Measurements from ENCODE around the gene PRKAG2.

PRKAG2 gene

DNA sequence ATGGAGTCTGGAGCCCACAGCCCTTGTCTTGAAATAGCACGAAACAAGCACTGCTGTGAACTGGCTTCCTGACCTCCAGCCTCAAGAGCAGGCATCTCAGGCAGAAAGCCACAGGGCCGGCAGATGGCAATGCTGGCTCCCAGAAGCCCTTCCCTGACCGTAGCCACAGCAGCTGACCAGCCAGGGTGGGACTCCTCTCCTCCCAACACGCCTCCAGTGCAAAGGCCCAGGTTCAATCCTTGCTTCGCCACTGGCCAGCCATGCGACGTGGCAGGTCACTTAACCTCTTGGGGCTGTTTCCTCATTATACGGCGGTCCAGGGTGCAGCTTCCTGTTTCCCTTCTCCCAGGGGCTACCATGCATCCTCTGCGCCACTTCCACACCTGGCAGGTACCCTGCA is 12.8 kb downstream of the PRKAG2 start:
- DNase-seq: no peak

GRCh38 chr7:151863386-151864079 is 13.4 kb downstream of the PRKAG2 start:
- DNase-seq: no peak

DNA sequence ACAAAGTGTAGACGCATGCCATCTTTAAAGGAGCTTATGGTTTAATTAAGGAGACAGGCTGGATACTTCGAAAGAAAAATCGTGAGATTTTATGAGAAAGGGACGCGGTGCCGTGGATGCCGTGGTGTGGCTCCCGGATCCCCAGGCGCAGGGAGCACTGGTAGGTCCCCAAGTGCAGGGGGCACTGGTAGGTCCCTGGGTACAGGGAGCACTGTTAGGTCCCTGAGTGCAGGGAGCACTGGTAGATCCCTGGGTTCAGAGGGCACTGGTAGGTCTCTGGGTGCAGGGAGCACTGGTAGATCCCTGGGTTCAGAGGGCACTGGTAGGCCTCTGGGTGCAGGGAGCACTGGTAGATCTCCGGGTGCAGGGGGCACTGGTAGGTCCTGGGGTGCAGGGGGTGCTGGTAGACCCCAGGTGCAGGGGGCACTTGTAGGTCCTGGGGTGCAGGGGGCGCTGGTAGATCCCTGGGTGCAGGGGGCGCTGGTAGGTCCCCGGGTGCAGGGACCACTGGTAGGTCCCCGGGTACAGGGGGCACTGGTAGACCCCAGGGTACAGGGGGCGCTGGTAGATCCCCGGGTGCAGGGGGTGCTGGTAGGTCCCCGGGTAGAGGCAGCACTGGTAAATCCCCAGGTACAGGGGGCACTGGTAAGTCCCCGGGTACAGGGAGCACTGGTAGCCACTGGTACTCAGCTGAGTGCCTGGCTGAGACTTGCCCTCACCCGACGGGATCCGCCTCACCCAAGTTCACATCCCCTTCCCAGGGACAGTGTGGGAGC is 14.1 kb downstream of the PRKAG2 start:
- no peak for DNase-seq

DNA sequence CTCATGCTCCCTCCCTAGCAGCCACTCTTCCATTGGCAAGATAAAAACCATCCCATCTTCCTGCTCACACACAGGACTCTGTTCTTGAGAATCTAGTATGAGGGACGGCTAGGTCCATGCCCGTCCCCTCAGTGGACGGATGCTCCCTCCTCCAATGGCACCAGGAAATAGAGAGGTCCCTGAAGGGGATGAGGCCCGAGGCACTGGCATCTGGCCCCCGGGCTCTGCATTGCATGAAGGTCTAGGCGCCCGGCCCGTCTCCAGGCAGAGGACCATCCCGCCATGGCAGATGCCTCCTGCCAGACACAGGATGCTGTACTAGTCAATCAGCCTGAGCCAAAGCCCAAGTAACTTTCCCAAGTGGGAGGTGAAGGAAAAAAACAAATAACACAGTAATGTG is 15.0 kb downstream of the PRKAG2 start:
- DNase-seq: no peak

DNA sequence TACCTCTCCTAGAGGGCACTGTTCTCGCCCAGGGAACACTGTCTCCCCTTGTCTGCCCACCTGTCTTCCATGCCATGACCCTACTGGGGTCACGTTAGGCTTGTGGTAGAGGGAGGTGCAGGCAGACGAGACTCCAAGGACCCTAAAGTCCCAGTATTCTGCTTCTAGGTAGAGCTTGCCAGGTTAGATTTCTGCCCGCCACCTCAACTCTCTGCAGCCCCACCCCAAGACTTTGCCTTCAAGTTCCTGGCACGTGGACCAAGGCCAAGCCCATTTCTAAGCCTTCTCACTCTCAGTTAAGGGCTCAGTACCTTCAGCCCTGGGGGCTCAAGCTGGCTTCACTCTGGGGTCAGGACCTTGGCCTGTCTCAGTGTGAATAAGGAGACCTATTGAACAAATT is 16.1 kb downstream of the PRKAG2 start:
- no peak for DNase-seq

DNA sequence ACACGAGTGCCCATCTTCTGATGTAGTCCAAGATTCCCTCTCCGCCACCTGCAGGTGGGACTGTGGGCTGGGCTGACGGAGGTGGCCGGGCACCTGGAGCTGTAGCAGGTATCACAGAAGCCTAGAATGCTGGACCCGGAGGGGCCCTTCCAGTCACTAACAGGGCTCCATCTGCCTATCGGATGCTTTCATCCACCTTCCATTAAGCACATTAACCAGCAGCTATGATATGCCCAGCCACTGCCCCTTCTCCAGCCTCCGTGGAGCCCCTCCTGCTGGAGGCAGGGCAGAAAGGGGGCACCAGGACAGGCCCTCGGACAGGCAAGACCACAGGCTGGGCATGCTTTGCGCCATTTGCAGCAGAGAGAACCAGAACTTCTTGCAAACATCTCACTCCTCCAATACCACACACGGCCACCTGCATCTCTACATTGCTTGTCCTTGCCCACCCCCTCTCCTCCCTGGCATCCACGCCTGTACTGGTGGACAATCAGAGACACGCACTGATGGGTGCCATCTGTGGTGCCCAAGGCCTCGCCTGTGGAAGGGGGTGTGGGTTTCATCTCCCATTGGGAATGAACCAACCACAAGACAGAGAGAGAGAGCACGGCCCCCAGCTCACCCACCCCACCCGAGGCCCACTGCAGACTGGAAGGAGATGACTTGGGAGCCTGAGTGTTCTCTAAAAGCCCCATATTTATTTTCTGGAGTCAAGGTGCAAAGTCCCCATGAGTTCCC is 16.8 kb downstream of the PRKAG2 start:
- DNase-seq: no peak

- no peak for DNase-seq
These were observed 17.6 kb downstream of the PRKAG2 start for GRCh38 chr7:151859111-151859947.

GRCh38 chr7:151858456-151858855 is 18.5 kb downstream of the PRKAG2 start:
- DNase-seq: no peak

DNA sequence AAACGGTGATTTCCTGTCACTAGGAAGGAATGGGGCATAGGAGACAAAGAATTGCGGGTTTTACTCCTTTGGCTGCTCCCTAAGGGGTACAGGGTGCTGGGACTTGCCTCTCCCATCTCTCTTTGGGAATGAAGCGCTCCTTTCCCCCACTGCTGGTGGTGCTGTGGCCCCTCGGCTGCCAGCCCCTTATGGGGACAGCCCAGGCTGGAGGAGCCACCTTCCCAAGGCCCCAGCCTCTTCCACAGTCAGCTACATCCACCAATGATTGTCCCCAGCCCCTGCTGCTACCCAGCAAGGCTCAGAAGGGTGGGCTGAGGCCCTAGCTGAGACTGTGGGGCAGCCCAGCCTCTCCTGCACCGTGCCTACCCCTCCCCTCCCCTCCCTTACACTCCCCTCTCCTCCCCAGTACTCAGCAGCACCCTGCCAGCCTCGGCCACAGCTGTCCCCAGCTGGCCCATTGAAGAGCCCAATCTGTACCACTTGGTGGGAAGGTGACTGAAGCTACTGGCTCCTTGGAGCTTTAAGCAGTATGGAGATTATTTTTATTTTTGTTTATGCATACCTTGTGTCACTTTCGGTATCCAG is 19.0 kb downstream of the PRKAG2 start:
- no peak for DNase-seq

GRCh38 chr7:151857412-151857811 is 19.5 kb downstream of the PRKAG2 start:
- no peak for DNase-seq

DNA sequence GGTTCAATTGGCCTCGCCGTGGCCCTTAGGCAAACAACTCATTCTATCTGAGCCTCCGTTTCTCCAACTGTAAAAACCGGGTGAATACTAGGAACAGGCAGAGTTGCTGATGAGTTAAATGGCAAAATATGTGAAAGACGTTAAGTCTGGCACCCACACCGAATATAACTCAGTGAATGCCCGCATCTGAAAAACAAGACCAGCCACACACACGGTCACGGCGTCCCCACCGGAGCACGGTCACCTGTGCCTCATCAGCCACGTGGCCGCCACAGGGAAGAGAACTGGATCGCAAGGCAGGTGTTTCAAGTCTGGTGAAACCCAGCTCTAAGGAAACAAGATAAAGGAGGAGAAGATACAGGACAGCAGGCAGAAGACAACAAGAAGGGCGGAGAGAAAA is 20.4 kb downstream of the PRKAG2 start:
- DNase-seq: no peak

GRCh38 chr7:151856098-151856497 is 20.8 kb downstream of the PRKAG2 start:
- DNase-seq: no peak

DNA sequence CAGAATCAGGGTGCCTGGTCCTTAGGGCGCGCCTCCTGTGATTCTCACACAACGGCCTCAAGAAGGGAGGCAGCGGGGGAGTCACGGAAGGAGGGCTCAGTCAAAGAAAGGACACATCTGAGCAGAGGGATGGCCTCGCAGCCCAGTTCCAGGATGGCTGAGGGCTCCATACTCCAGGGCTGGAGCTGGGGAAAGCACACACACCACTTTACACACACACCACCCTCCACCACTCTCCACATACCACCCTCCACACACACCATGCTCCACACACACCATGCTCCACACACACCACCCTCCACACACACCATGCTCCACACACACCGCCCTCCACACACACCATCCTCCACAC is 22.2 kb downstream of the PRKAG2 start:
- no peak for DNase-seq

DNA sequence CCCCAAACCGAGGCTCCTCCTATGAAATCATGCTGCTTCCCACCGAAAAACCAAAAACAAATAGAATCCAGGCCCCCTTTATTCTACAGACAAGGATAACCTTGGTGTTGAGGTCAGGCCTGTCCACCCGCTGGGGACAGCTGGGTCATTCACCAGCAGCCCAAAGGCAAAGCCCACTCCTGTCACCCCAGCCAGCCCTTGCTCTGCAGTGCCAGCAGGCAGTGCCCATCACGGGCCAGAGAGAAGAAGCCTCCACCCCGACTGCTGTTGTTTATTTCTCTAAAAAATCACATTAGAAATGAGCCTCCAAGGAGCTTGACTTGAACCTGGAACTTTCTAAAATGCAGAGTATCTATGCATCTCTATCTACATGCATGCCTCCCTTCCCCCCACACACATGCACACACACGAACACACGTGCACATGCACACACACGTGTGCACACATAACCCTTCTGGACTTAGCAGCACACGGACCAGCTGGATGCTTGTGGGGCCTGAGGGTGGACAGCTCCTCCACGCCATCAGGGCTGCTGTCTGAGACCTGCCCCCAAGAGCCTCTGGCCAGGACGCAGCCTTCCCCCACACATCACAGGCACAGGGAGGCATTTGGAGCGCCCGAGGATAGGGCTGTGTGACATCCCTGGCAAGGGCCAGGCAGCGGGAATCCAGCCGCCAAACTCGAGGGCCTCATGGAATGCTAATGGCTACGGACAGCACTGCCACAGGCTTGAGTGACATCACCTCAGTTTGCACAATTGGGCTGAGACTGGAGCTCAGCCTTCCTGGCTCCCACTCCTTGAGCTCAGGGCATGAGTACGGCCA is 22.8 kb downstream of the PRKAG2 start:
- no peak for DNase-seq

DNA sequence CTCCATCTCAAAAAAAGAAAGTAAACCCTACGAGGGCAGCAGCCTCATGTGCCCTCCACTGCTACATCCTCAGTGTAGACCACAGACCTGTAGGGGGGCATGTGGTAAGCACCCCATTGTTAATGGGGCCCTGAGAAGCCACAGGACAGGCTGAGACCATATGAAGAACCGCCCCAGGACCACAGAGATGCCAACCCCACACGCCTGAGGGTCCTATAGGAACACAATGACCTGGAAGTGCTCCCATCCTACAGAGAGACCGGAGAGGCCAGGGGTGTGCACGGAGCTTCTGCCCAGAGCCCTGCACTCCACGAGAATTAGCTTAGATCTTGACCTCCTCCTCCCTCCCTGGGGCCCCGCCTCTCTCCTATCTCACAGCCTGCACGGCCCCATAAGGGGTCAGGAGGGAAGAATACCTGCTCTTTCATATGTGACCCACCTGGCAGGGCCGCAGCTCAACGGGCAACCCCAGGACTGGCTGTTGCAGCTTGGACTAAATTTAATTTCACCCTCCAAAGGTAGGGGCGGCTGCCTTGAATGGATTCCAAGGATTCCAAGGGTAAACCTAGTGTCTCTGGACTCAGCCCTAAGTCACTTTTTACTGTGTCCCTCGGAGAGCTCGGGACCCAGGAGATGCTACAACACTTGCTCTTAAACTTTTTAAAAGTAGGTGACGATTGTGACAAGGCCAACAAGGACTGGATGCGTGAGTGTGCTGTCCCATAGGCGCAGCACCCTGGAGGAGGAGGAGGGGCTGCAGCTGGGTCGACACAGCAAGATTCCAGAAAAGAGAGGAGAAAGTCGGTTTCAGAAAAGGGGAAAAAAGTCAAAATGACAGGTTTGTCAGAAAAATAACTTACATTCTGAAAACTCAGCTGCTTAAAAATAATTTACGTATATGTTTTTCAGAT is 24.2 kb downstream of the PRKAG2 start:
- no peak for DNase-seq

DNA sequence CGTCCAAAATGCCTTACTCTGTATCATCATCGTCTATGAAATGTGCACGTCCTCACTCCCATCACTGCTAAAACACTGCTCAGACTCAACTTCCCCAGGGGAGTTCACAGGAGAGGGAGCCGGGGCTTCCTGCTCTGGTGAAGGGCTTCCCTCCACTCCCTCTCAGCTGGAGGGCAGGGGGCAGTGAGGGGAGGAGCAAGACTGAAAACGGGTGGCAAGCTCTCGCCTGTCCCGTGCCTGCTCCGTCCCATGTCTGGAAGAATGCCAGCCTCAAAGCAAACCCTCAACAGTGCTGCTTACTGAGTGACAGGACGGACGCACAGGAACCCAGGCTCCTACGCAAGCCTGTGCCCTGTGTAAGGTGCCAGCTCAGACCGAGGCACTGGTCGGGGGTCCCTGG is 25.1 kb downstream of the PRKAG2 start:
- DNase-seq: no peak

DNA sequence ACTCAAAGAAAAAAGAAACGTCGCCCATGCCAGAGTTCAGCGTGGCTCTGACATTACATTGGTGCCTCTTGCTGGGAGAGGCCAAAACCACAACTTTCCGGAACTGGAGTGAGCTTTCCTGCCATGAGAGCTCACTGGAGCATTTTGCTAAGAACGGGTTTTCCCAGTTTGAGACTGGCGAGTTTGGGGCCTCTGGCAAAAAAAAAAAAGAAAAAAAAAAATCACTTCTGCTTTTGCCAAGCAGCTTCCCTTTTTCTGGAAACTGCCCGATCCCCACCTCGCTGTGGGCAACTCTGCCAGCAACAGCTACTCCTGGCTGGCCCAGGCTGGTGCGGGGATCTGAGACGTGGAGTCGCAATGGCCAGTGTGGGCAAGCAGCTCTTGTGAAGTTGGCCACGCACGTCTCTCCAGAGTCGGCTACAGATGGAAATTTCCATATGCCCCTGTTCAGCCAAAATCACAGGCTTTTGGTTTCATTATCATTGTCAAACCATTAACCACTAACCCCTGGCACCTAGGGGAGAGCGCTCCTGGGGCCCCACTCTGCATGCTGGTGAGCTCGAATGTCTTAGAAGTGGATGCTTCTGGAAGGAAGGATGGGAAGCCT is 25.7 kb downstream of the PRKAG2 start:
- DNase-seq: peak in 1 of 5 donors; percentile 65

DNA sequence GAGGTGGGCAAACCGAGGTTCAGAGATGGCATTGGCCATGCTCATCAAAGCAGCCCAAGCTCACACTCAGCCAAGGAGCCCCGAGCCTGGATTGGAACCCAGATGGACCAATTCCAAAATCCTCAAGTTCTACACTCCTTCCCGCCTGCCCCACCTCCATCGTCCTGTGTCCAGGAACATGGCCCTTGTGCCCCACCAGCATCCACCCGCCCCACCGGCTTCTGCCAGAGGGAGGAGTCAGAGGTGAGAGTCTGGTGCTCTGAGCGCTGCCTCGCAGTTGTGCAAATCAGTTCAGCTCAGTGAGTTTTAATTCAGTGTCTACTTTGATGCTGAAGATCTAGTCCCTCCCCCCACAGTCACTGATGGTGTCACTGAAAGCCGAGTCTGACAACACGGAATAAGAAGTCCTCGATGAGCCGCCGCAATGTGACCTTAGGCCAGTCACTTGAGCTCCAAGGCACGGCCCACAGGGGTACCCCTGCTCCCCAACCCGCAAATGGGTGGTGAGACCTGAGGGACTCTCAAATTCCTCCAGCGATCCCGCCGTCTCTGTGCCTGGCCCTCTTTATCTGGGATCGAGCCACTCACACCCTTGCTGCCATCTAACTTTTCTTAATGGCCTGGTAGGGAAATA is 26.3 kb downstream of the PRKAG2 start:
- no peak for DNase-seq

- no peak for DNase-seq
These were observed 27.0 kb downstream of the PRKAG2 start for GRCh38 chr7:151849879-151850260.
